CD4-positive, alpha-beta T cell treated with Interferon gamma for 1 hour (primary cell): ENCODE measurements around the gene OTUD7B.
"Not testable (repeated sequence)": the region's sequence is repeated elsewhere in the genome, so short reads cannot be mapped to it uniquely, and the experiment has no call there.

ENCODE experiments used
- DNase-seq: peaks from one replicate; pipeline ENCODE4 v3.0.0-alpha.2; 2020

The OTUD7B gene

DNA sequence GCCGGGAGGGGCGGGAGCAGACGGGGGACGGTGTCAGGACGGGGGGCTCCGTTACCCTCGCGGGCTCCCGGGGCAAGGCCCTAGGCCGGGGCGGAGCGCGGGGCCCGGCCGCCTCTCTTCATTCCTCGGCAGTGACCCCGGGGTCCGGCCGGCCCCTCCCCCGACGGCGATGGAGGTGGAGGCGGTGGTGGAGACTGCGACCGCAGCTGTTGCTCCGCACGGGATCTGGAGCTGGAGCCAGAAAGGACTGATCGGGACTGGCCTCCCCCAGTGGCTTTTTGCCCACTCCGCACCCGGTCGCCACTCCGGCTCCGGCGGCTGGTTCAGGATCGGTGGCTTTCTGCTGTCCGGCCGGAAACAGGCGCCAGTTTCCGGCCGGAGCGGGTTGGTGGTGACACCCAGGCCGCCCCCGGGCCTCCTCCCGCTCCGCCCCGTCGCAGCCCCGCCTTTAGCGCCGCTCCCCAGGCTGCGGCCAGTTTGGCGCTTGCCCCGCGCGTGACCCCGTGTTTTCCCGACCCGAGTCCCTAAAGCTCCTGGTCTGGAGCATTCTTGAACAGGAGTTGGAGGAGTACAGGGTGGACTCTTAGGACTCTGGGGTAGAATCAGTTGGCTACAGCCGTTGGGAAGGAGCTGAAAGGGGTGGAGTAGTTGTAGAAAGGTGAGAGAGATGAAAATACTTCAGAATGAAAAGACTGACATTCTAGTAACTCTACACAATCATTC lies at the start of gene OTUD7B:
Gene OTUD7B, minus strand, starts transcription at position 334 of the 723 bp plus-strand sequence. CDS start 33,216 bp downstream, outside the sequence.
- peak; percentile 59 for DNase-seq

DNA sequence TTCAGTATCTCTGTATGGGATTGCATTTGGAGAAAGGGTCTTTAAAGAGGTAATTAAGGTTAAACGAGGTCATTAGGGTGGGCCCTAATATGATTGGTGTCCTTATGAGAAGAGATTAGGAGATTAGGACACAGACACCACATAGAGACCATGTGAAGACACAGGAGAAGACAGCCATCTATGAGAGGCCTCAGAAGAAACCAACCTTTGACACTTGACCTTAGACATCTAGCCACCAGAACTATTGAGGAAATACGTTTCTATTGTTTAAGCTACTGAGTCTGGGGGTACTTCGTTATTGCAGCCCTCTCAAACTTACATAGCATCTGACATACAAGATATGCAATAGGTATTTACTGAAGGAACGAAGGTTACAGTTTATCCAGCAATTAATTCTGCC lies 49.7 kb upstream of the OTUD7B start:
- DNase-seq = no peak

DNA sequence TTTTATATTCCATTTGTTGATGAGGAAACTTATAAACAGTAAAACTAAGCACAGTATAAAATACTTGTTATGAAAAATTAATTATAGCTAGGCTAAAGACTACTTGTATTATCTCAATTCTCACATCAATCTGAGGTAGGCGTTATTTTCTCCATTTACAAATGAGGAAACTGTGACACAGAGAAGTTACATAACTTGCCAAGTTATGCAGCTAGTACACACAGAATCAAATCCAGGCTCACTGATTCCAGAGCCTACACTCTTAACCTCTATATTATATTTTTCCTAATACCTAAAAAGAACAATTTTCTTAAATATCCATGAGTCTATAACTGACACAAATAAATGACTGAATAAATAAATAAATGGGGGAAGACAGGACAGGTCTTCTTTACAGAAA lies 45.9 kb upstream of the OTUD7B start:
- no peak for DNase-seq

DNA sequence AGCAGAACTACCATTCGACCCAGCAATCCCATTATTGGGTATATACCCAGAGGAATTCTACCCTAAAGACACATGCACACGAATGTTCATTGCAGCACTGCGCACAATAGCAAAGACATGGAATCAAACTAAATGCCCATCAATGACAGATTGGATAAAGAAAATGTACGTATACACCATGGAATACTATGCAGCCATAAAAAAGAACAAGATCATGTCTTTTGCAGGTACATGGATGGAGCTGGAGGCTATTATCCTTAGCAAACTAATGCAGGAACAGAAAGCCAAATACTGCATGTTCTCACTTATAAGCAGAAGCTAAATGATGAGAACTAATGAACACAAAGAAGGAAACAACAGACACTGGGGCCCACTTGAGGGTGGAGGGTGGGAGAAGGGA lies 45.0 kb upstream of the OTUD7B start:
- not testable (repeated sequence) for DNase-seq

DNA sequence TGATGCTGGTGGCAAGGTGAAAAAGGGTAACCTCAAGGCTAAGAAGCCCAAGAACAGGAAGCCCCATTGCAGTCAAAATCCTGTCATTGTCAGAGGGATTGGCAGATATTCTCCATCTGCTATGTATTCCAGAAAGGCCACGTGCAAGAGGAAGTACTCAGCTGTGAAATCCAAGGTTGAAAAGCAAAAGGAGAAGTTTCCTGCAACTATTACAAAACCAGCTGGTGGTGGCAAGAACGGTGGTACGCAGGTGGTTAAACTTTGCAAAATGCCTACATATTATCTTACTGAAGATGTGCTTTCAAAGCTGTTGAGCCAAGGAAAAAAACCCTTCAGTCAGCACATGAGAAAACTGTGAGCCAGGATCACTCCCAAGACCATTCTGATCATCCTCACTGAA lies 43.4 kb upstream of the OTUD7B start:
- no peak for DNase-seq

DNA sequence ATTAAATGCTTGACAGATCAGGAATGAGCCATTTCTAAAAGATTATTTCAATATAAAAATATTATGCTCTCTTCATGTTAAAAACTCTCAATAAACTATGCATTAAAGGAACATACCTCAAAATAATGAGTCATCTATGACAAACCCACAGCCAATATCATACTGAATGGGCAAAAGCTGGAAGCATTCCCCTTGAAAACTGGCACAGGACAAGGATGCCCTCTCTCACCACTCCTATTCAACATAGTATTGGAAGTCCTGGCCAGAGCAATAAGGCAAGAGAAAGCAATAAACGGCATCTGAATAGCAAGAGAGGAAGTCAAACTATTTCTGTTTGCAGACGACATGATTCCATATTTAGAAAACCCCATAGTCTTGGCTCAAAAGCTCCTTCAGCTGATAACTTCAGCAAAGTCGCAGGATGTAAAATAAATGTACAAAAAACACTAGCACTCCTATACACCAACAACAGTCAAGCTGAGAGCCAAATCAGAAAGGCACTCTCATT lies 41.4 kb upstream of the OTUD7B start:
- DNase-seq = not testable (repeated sequence)

DNA sequence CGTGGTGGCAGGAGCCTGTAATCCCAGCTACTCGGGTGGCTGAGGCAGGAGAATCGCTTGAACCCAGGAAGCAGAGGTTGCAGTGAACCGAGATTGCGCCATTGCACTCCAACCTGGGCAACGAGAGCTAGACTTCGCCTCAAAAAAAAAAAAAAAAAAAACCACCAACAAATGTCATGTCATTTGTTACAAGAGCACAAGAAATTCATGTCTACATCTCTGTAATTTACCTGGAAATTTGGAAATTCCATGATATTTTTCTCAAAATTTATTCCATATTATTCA lies 40.5 kb upstream of the OTUD7B start:
- DNase-seq = no peak

DNA sequence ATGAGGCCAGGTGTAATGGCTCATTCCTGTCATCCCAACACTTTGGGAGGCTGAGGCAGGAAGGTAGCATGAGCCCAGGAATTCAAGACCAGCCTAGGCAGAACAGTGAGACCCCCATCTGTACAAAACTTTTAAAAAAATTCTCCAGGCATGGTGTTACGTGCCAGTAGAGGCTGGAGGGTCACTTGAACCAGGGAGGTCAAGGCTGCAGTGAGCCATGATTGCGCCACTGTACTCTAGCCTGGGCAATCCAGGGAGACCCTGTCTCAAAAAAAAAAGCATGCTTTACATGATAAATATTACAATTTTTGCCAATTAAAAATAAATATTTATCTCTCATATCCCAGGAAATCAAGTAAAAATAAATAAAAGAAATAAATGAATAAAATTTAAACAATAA lies 39.4 kb upstream of the OTUD7B start:
- DNase-seq = no peak

DNA sequence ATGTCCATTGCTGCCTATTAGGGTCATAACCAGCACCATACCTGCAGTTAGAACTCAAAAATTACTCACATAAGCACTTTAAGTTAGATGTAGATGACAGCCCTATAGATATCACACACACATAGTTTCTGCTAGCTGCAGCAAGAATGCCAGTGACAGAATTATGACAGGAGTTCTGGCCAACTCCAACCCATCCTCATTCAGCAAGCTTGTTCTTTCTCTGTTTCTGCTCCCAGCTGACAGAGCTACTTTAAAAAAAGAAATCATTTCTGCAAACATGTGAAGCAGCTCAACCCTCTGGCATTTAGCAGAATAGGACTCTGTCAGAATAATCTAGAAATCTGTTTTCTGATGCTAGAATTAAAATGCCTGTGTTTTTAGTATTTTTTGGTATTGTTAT lies 23.8 kb upstream of the OTUD7B start:
- DNase-seq = no peak

DNA sequence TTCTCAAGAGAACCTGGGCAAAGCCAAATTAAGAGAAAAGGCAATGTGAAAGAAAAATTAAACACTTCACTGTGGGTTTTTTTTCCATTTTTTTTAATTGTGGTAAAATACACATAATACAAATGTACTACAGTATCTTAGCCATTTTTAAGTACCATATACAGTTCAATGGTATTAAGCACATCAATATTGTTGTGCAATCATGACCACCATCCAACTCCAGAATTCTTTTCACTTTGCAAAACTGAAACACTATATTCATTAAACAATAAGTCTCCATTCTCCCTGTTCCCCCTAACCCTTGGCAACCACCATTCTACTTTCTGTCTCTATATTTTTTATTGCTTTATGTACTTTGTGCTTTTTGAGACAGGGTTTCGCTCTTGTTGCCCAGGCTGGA lies 17.8 kb upstream of the OTUD7B start:
- DNase-seq = no peak

DNA sequence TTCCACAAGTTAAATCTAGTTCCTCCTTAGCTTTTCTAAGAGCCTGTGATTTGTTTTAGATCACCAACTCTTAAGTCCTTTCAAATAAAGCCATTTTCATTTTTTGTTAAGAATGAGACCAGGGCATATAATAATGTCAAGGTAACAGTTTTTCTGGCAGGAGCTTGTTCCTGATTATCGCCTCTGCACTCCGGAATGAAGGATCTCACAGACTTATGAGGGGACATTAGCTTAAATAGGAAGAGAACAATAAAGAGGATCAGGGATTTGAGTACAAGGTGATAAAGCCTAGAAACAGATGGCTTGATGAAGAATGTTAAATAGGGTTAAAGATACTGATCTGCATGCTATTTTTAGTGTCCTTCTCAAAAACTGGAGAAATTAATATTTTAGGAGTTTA lies 13.6 kb upstream of the OTUD7B start:
- no peak for DNase-seq

DNA sequence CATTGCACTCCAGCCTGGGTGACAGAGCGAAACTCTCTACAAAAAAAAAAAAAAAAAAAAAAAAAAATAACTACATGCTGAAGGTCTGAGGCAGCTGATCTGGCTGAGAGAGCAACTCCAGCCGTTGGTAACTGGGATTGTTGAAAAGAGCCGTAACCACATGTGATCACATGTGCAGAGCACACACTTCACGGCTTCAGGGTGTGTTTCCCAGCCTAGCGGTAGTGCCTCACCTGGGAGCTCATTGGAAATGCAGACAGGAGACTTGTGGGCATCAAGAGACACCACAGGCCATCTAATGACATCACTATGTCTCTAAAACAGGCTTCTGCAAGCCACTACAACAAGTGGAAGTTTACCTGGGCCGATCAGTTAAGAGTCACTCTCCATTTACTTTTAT lies 11.8 kb upstream of the OTUD7B start:
- DNase-seq = no peak

DNA sequence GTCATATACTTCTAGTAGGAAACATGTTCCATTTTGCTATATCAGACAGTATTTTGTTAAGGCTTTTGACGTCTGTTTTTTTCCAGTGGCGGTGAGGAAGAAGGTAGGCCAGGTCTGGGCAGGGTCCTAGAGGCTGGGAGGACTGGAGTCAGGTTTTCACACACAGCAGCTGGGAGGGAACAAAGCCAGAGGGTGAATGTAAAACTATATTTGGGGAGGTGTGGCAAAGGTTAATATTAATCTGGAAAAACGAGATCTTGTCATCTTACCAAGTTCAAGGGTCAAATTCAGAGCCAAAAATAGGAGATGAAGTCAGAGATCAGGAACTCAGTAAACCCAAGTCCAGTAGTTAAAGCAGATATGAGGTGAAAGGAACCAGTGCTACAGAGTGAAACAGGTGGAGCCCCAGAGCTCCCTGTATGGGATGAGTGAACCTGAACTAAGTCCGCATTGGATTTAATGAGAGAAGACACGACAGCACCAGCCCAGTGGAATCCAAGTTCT lies 10.7 kb upstream of the OTUD7B start:
- no peak for DNase-seq

DNA sequence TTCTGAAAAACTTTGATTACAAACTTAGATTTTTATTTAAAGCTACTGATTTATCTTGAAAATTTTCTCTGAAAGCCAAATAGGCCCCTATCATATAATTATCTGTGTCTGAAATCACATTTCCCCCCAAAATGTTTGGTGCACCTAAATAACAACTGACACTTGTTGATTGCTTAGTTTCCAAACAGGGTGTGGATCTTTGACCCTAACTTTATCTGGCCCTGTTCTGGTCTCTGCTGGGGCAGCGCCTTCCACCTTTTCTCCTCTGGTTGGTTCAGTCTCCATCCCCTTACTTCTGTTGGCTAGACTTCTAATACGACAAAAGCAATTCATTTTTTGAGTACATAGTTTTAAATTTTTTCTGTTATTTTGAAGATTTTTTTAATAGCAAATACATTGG lies 10.2 kb upstream of the OTUD7B start:
- no peak for DNase-seq

DNA sequence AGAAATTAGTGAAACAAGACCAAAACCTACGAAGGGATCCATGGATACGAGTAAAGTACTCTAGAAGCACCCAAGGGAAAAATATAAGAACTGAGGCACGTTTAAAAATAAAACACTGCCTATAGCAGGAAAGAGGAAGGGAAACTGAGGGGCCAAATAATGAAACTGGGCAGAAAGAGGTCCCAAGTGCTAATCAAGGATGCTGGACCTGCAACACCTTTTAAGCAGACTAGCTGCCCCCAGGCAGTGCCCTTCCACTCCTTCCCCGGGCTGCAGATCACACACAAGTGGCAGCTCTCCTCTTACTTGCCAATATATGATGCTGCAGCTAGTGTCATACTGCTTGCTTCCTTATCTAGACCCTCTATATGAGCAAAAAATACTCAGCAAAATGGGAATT lies 7.6 kb upstream of the OTUD7B start:
- no peak for DNase-seq

DNA sequence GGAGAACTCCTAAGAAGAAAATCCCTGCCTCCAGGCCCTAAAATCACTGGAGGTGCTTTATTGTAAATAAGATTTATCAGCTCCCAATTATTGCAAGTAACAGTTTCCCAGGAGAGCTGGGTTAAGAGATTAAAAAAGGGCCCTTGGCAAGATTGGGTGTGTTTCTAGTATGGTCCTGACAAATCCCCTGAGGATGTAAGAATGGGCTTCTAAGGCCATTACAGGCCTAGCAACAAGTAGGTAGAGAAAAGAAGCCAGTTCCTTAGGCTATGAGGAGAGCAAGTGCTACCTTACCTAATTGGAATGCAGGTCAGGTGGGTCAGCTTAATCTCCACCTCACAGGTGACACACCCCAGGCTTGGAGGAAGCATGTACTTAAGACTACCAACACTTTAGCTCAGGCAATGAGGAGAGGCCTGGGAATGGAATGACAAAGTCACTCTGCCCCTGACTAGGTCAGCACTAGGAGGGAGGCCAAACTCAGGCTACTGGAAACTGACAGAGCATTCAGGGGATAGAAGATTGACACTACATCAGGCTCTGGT lies 6.8 kb upstream of the OTUD7B start:
- DNase-seq = no peak

DNA sequence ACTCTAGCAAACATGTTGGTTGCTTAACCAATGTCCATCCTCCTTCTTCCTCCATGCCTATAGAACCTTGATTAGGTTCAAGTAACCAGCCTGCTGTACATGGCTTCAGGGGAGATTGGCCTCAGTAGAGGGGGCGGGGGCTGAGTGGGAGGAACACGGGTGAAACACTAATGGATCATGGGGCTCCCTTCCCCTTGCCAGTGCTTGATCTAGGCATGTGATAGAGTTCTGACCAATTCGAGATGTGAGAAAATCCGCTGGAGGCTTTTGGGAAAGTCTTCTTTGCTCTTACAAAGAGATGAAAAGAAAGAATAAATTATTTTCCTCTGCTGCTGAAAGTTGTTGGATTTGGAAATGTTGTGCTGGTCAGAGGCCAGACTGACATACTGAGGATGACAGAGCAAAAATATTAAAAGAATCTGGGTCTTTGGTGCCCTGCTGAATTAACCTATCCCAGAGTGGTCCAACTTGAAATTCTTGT lies 5.2 kb upstream of the OTUD7B start:
- DNase-seq = no peak

DNA sequence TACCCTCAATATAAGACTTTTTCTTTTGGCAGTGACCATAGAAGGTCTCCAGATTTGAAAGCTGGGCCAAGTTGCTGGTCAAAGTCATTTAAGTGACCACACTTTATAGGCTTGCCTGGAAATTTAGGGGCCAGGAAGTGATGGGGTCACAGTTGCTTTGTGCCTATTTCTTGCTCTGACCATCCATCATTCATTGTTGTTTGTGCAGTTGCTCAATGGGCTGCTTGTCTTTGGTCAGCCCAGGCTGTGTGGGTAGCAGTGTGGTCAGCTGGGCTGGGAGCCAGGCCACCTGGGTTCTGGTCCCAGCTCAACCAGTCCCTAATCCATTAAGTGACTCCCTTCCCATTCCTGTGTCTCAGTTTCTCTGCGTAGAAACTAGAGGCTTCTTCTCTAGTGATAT lies 2.1 kb upstream of the OTUD7B start:
- DNase-seq = no peak

DNA sequence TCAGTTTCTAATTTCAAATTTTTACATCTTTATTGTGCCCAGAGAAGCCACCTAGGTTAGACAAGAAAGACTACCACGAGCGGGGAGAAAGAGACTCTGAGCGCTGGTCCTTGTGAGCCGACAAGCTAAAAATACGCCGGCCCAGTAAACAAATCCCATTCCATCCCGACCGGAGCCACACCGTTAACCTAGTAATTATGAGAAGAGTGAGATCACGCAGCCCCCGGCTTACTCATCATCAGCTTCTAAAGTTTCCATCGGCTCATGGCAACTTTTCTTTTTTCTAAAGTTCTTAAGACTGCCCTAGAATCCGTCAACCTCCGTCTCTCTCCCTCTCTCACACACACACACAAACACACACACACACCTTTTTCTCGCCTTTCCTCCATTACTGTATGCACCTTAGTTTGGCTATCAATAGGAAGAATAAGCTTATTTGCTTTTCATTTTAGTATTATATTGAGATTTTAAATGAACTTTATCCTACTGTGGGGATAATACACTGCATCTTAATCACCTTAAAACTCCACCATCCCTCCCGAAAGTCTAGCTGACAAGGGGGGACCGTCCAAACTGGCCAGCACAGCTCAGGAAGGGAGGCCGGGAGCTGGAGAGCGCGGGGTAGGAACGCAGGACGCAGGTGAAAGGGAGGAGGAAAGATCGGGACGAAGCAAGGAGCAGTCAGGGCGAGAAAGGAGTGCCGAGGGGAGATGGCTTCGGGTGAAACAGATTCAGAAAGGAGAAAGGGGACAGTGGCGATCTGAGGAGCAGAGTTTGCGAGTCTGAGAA lies 728 bp downstream of the OTUD7B start:
- DNase-seq = no peak

DNA sequence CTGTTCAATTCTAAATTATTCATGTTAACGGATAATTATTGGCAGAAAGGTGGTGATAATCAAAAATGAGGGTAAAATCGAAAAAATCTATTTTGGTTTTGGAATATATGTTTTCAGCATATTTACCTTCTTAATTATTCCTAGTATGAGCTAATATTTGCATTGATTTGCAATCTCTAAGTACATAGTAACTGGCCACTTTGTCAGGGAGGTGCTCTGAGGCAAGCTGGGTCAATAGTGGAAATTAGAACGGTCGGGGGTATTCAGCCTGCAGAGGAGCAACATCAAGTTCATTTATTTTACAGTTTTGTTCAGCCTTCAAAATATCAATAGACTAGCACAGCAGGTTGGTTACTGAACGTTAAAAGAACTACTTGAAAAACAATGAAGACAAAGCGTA lies 1.8 kb downstream of the OTUD7B start:
- DNase-seq = no peak

DNA sequence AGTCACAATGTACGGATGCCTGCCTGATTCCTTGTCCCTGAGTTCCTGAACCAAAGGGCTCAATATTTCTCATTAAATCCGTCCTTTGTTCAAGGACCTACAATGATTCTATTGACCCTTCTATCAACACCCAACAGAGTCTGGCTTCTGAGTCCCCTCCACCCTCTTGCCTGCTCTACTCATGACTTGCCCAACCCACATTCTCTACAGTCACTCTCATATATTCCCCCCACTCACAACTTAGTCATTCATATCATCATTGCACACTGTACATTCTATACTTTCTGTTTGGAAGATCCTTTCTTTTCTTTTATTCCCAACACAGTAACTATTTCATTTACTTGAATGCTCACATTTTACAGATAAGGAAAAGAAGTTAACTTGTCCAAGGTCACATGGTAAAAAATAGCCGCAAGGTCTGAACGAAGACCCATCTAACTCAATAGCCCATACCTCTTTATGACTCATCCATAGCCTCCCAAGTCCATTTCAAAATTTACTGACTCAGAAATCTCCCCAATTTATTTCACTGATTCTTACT lies 3.6 kb downstream of the OTUD7B start:
- DNase-seq = no peak

DNA sequence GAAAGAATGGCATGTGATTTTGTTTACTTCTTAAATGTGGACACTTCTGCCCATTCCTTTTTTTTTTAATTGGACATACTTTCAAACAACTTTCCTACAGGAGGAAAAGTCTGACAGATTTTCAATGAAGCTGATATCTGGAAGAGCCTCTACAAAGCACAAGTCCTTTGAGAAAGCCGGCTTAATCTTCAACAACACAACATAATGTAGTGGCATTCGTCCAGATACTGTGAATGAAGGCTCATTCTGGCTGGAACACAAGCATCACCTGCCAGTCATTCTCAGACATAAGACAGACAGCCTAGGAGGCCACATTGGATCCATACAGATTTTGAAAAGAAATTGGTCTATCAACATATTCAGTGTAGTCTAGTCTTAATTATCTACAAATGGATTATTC lies 4.9 kb downstream of the OTUD7B start:
- no peak for DNase-seq

DNA sequence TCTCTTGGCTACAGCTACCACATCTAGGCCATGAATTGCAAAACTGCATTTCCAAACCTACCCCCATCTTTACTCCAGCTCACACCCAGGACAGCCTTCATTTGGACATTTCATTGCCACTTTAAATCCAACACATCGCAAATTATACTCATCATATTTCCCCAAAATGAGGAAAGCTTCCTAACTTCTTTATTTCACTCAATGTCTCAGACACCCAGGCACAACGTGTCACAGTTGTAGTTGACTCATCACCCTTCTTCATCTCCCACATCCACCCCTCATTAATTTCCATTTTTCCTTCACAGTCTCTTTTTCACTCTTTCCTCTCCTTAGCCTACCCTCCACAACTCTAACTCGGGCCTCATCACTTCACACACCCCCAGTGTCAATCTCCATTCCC lies 6.7 kb downstream of the OTUD7B start:
- DNase-seq = no peak

DNA sequence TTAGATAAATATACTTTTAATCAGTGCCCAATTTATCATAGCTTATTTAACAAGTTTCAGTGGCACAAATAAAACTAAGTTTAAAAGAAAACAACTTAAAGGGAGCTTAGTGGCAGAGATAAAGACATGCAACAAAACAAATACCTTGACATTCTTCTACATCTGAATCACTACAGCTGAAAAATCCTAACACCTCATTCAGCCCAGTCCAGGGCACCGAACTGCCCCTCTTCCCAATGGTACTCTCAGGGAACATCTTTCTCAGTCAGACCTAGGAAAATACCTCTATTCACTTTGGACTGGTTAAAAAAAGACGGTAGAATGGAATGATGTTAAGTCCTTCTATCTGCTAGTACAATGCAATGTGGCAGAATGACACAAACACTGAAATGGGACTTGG lies 8.3 kb downstream of the OTUD7B start:
- DNase-seq = no peak
